Skeletal muscle satellite cell (primary cell): ENCODE data around the gene EZH1.

ENCODE experiments used
- H3K27me3 ChIP-seq: 2 replicates; pipeline ENCODE4 v1.7.0; 2013; ENCODE audit warnings: low read length; ENCODE audit not compliant: control insufficient read depth, insufficient read depth
- H3K36me3 ChIP-seq: 2 replicates; pipeline ENCODE4 v1.7.0; 2013; ENCODE audit warnings: mild to moderate bottlenecking, control low read depth, low read length; ENCODE audit not compliant: insufficient read depth
- H3K4me1 ChIP-seq: 2 replicates; pipeline ENCODE4 v1.7.0; 2013; ENCODE audit warnings: low read length; ENCODE audit not compliant: control insufficient read depth, insufficient read depth
- H3K4me2 ChIP-seq: 2 replicates; pipeline ENCODE4 v1.7.0; 2013; ENCODE audit warnings: mild to moderate bottlenecking, low read length
- H3K4me3 ChIP-seq: 2 replicates; pipeline ENCODE4 v1.7.0; 2013; ENCODE audit warnings: low read length
- H3K9ac ChIP-seq: 2 replicates; pipeline ENCODE4 v1.7.0; 2013; ENCODE audit warnings: mild to moderate bottlenecking, low read depth, low read length, moderate library complexity
- H3K9me3 ChIP-seq: replicated peaks from 2 replicates; pipeline ENCODE4 v1.7.0; 2013; ENCODE audit warnings: mild to moderate bottlenecking, control low read depth, low read length

EZH1 gene

DNA sequence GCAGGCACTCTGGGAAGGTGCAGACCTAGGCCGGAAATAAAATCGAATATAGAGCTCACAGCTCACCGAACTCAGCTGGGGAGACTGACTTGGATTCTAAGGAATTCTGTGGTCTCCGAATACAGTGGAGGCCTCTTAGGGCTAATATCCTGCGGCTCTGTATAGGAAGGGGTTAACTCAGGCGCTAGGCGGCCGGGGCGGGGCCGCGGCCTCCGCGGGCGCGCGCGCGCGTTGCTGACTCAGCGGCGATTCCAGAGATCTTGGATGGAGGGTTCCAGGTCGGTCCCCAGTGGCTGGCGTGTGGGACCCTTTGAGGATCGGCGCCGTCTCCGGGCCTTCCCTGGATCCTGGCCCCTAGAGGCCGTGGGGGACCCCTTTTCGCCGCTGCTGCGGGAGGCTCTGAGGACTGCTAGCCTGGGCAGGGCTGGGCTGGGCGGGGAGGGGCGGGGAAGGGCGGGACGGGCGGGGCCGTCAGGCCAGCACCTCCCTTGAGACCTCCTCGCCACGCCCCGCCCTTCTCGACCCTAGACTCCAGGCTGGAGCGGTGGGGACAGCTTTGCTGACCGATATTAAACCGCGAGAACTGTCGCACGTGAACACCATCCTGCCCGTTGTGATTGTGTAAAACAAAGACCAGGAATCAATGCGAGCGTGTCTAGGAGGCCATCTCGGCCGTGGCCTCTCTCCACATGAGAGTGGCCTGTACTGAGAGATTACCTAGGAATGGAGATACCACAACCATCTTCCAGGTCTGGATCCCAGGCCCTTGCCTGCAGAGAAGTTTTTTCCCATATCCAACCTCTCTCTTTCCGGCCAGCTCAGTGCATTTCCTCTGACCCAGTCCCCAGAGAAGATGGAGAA lies 66.7 kb downstream of the EZH1 start:
- H3K4me3 ChIP-seq = peak overlapping the region; percentile 71
- H3K9me3 ChIP-seq = no peaks in the 10 kb centered on the region
- H3K4me1 ChIP-seq = peaks cover 50% of the 10 kb centered on the region
- H3K27me3 ChIP-seq = no peaks in the 10 kb centered on the region
- H3K9ac ChIP-seq = peak overlapping the region; percentile 78
- peaks cover 4% of the 10 kb centered on the region for H3K36me3 ChIP-seq
- peak overlapping the region; percentile 88 for H3K4me2 ChIP-seq

DNA sequence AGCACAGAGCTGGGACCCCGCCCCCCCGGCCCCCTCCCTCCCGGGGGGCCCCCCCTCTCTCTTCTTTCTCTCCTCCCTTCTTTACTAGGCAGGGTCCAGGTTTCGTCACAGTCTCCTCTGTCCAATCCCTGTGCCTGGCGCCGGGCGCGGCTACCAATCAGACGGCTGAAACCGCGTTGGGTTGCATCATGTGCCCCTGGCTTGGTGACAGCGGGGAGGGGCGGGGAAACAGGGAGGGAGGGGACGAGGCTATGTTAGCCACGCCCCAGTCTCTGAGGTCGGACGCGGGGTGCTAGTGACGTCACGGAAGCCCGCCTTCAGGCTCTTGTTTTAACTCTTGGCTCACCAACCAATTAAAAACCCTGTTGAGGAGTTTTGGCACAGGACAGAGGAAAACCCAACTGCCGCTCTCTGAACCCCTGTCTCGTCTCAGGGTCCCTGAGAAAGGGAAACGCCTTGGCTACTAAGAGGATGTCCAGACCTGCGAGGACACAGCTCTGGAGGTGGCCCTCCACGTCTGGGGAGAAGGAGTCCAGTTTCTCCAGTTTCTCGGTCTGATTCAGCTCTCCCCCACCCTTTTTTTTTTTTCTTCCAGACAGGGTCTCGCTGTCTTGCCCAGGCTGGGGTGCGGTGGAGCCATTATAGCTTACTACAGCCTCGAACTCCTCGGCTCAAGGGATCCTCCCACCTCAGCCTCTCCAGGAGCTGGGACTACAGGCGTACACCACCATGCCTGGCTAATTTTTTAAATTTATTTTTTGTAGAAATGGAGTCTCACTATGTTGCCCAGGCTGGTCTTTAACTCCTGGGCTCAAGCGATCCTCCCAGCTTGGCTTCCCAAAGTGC lies 67.6 kb downstream of the EZH1 start:
- peak overlapping the region; percentile 99 for H3K4me3 ChIP-seq
- peaks cover 13% of the 10 kb centered on the region for H3K36me3 ChIP-seq
- H3K9me3 ChIP-seq = no peaks in the 10 kb centered on the region
- peak overlapping the region; percentile 99 for H3K4me2 ChIP-seq
- H3K27me3 ChIP-seq = no peaks in the 10 kb centered on the region
- peaks cover 46% of the 10 kb centered on the region for H3K4me1 ChIP-seq
- peak overlapping the region; percentile 78 for H3K9ac ChIP-seq

DNA sequence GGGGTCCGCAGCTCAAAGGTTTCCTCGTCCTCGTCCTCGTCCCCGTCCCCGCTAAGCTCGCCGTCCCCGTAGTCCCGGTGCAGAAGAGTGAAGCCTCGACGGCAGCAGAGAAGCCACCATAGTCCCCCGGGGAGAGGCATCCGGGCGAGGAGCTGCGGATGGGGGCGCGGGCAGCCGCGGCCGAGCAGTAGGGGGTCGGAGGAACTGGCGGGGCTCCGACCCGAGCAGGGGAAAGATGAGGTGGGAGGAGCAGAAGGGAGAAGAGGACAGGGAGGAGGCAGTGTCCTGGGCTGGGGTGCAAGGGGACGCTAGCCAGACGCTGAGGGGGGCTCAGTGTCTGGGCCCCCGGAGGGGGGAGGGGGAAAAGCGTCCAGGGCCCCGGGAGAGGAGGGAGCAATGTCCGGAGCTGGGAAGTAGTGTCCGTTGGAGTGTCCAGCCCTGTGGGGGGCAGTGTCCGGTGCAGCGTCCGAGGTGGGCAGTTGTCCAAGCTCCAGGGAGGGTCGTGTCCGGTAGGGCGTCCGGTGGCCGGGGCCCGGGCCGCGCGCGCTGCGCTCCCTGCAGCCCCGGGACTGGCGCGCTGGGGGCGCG lies 68.3 kb downstream of the EZH1 start, which contains the start of gene PLEKHH3:
Gene PLEKHH3 (minus strand): TSS at position 571 of the 588 bp plus-strand sequence. CDS start 431 bp downstream, at position 140.
- Histone ChIP-seq H3K27me3 (no peaks in the 10 kb centered on the region), H3K4me2 (peak within 1 kb of the TSS; percentile 99), H3K36me3 (peaks cover 19% of the 10 kb centered on the region), H3K4me3 (peak within 1 kb of the TSS; percentile 99), H3K9me3 (no peaks in the 10 kb centered on the region), H3K4me1 (peaks cover 46% of the 10 kb centered on the region), H3K9ac (peak within 1 kb of the TSS; percentile 87)

DNA sequence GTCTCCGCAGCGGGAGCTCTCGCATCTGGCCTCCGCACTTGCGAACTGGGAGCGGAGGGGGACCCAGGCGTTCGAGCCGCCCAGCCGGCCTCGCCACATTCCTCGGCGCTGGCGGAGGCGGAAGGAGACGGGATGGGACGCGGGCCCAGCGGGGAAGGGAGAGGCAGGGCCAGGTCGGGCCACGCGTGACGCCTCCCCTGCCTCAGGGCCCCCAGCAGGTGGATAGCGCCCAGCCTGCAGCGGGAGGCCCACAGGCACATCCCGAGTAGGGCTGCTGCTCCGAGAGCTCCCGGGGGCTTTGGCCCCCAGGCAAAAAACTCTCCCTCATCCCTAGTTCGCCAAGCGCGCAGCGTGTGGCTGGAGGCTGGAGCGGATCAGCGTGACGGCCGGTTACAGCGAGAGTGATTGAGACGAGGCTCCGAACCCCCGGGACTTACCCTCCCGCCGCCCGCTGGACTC lies 68.8 kb downstream of the EZH1 start:
- Histone ChIP-seq H3K4me3 (peak overlapping the region; percentile 99), H3K9ac (peak overlapping the region; percentile 87), H3K4me1 (peaks cover 46% of the 10 kb centered on the region), H3K27me3 (no peaks in the 10 kb centered on the region), H3K36me3 (peaks cover 24% of the 10 kb centered on the region), H3K4me2 (peak overlapping the region; percentile 99), H3K9me3 (no peaks in the 10 kb centered on the region)

- Histone ChIP-seq H3K9ac (peak overlapping the region; percentile 87), H3K27me3 (no peaks in the 10 kb centered on the region), H3K36me3 (peaks cover 27% of the 10 kb centered on the region), H3K4me1 (peaks cover 43% of the 10 kb centered on the region), H3K4me2 (peak overlapping the region; percentile 99), H3K9me3 (no peaks in the 10 kb centered on the region), H3K4me3 (peak overlapping the region; percentile 99)
Measured at GRCh38 chr17:42675348-42675964, 69.4 kb downstream of the EZH1 start.

DNA sequence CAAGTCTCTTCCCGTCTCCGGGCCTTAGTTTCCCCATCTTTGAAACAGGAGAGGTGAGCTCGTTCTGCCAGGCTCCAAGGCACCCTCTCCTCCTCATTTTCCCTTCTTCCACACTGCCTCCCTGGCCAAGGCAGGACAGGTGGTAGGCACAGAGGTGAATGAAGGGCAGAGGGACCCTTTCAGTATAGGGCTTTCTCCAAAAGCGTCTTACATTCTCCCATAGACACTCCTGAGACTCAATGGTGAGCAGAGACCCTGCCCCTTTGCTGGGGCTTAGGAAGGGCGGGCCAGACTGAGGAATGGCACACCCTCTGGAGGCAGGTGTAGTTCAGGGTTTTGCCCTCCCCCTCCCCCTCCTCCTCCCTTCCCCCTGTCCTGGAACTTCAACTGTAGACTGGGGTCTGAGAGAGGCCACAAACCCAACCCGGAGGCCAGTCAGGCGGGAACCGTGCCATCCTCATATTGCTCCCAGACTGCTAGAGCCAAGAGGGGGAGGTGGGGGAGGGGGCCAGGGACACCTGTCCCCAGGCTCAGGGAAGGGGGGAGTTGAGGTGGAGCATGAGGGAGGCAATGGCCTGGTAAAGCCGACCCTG lies 70.0 kb downstream of the EZH1 start:
- H3K9ac ChIP-seq = peak overlapping the region; percentile 87
- peaks cover 27% of the 10 kb centered on the region for H3K36me3 ChIP-seq
- peak overlapping the region; percentile 99 for H3K4me3 ChIP-seq
- H3K27me3 ChIP-seq = no peaks in the 10 kb centered on the region
- H3K9me3 ChIP-seq = no peaks in the 10 kb centered on the region
- H3K4me2 ChIP-seq = peak overlapping the region; percentile 99
- H3K4me1 ChIP-seq = peaks cover 37% of the 10 kb centered on the region

DNA sequence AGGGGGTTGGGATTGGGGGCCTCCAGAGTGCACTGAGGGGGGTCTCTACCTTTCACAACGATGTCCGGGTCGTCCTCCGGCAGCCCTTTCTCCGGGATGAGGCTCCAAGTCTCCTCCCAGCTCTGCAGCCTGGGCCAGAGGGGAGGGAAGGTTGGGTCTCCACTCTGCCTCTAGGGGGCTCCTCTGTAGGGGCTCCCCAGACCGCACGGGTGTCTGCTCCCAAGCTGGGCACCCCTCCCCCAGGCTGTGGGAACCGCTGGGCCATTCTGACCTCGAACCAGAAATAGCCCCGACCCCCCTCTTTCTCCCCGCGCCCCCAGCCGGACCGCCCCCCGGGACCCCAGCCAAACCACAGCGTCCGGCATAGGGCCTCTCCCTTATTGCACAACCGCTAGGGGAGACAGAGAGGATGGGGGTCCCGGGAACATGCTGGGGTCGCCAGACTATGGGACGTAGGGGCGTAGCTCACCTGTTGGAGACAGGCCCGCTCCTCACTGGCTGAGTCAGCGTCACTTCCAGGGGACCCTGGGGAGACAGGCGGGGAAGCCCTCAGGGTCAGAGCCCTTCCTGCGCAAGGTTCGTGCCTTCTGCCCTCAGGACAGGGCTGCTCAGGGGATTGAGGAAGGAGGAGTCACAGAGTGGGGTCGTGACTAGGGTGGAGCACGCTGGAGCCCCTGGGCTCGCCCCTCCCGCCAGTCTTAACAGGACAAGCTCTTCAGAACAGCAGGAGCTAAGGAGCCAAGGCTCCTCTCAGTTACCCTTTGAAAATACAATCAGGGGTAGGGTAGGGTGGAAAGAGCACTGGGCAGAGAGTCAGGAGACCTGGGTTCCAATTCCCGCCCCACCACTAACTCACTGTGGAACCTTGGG lies 70.7 kb downstream of the EZH1 start:
- H3K27me3 ChIP-seq = no peaks in the 10 kb centered on the region
- H3K4me1 ChIP-seq = peaks cover 35% of the 10 kb centered on the region

DNA sequence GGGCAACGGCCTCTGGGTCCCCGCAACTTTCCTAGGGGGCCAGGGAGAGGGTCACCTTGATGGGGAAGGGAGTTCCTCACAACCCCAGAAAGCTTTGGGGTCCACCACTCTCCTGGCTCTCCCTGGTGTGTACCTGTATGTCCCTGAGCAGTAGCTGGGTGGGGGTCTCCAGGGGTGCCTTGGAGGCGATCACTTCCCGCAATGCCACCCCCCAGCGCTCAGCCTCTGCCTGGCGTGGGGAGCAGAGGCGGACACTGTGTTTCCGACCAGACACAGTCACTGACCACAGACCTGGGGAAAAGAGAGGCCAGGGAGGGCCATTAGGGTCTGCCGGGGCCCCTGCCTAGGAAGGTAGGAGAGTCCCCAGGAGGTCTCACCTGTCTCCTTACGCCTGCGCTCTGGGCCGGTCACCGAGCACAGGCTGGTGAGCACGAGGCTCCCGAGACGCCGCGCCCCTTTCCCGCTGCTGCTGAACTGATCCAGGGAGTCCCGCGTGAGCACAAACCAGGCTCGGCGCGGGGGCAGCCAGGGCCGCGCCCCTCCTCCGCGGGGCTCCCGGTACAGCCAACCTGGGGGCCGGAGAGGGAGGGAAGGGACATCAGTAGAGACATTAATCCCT lies 71.5 kb downstream of the EZH1 start:
- Histone ChIP-seq H3K9me3 (no peaks in the 10 kb centered on the region), H3K4me1 (peaks cover 37% of the 10 kb centered on the region), H3K4me2 (peak overlapping the region; percentile 99), H3K9ac (peak overlapping the region; percentile 18), H3K27me3 (no peaks in the 10 kb centered on the region), H3K36me3 (peaks cover 40% of the 10 kb centered on the region), H3K4me3 (no peak overlapping the region)

More for the DNA sequence above, 70.7 kb downstream of the EZH1 start:
- Histone ChIP-seq H3K9me3 (no peaks in the 10 kb centered on the region), H3K4me3 (peak overlapping the region; percentile 99), H3K4me2 (peak overlapping the region; percentile 99), H3K9ac (peak overlapping the region; percentile 18), H3K36me3 (peaks cover 34% of the 10 kb centered on the region)

DNA sequence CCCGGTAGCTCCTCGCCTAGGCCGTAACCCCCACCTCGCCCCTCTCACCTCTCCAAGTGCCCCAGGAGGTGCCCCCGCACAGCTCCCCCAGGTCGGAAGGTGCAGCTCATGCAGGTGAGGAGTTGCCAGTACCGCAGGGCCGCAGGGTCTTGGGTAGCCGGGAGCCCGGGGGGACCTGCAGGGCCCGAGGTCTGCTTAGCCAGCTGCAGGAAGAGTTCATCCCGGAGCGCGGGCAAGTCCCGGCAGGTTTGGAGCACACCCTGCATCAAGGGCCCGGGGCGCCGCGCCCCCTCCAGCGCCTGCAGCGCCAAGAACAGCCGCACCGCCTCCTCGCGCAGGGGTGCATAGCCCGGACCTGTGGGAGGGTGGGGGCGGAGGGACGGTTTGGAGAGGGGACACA lies 72.8 kb downstream of the EZH1 start:
- Histone ChIP-seq H3K4me1 (peaks cover 42% of the 10 kb centered on the region), H3K27me3 (no peaks in the 10 kb centered on the region), H3K36me3 (peaks cover 43% of the 10 kb centered on the region), H3K4me3 (no peak overlapping the region), H3K9ac (no peak overlapping the region), H3K4me2 (no peak overlapping the region), H3K9me3 (no peaks in the 10 kb centered on the region)
